Panc1 (cell line): ENCODE data around the gene ZCCHC24. TPM values are rescaled to one million over a fixed set of nuclear protein-coding genes. Genes with fewer than 3 reads are reported as not detected.

ENCODE experiments used
- ATAC-seq: fragments of 200-7000 bp; cut with Tn5 transposase; 2 replicates; pipeline ENCODE4 v1.9.1; 2020; ENCODE audit warnings: mild to moderate bottlenecking, moderate library complexity
- BruUV-seq: library from RNA; stranded (reverse); fragments of 400-500 nt; replicated peaks from 2 replicates; lab custom pipeline; 2021; lab: Mats Ljungman, UMichigan
- CTCF ChIA-PET: fragments of 300-600 bp; sonication (Branson Sonifier 250); formaldehyde crosslinking; loops from one replicate; lab custom pipeline; 2022; ENCODE audit warnings: antibody characterized with exemption; lab: Charles Lee
- POLR2A ChIA-PET: fragments of 300-600 bp; sonication (Branson Sonifier 250); formaldehyde crosslinking; loops from one replicate; lab custom pipeline; 2022; ENCODE audit warnings: antibody characterized with exemption; lab: Charles Lee
- DNase-seq: peaks from one replicate; pipeline ENCODE4 v3.0.0-alpha.2; 2010; ENCODE audit warnings: low read depth, low spot score
- H3K27ac ChIP-seq: 2 replicates; pipeline ENCODE4 v1.5.1; 2011; ENCODE audit warnings: mild to moderate bottlenecking, low read length, inconsistent platforms
- H3K27me3 ChIP-seq: fragments of 200-500 bp; sonication (Bioruptor generic); 2 replicates; pipeline ENCODE4 v1.6.0; 2014; ENCODE audit warnings: low read length, inconsistent platforms; ENCODE audit not compliant: control insufficient read depth, insufficient read depth
- H3K36me3 ChIP-seq: fragments of 200-500 bp; sonication (Bioruptor generic); 2 replicates; pipeline ENCODE4 v1.5.1; 2014; ENCODE audit warnings: inconsistent platforms, mild to moderate bottlenecking, low read length, moderate library complexity; ENCODE audit not compliant: control insufficient read depth, insufficient read depth
- H3K4me1 ChIP-seq: 2 replicates; pipeline ENCODE4 v1.5.1; 2011; ENCODE audit warnings: inconsistent platforms, mild to moderate bottlenecking, low read length, moderate library complexity; ENCODE audit not compliant: control insufficient read depth, insufficient read depth
- H3K4me3 ChIP-seq, 2 experiments: 2 replicates each; pipeline ENCODE4 v1.5.1; 2011 to 2012; ENCODE audit warnings: low read depth in 2 of 2, low read length in 2 of 2, mild to moderate bottlenecking in 2 of 2, inconsistent platforms in 1 of 2, moderate library complexity in 1 of 2
- H3K9me3 ChIP-seq: fragments of 200-500 bp; sonication (Bioruptor generic); 2 replicates; pipeline ENCODE4 v1.5.1; 2014; ENCODE audit warnings: low read depth, mild to moderate bottlenecking, inconsistent platforms, low read length, moderate library complexity; ENCODE audit not compliant: control insufficient read depth, insufficient read depth
- POLR2AphosphoS5 ChIP-seq: IDR thresholded peaks from 2 replicates; pipeline ENCODE4 v1.6.1; 2012; ENCODE audit warnings: mild to moderate bottlenecking, low read depth, low read length, moderate library complexity
- REST ChIP-seq, 2 experiments: IDR thresholded peaks; 2 replicates each; pipeline ENCODE4 v1.6.1; 2011 to 2012; ENCODE audit warnings: low read depth in 2 of 2, control low read depth in 1 of 2, low read length in 1 of 2, mild to moderate bottlenecking in 1 of 2, moderate library complexity in 1 of 2; ENCODE audit not compliant: insufficient read depth in 1 of 2
- SIN3A ChIP-seq: IDR thresholded peaks from 2 replicates; pipeline ENCODE4 v1.6.1; 2012; ENCODE audit warnings: low read depth, mild to moderate bottlenecking, low read length, moderate library complexity, borderline replicate concordance; ENCODE audit not compliant: insufficient read depth
- TCF7L2 ChIP-seq: IDR thresholded peaks from 2 replicates; pipeline ENCODE4 v1.6.1; 2011; ENCODE audit warnings: mild to moderate bottlenecking, low read depth, low read length, inconsistent platforms
- in situ Hi-C: cut with HindIII; loops from 2 replicates; pipeline ENCODE4 v1.10.0; 2016; ENCODE audit warnings: low sequenced_read_pairs, low pct_unique_long_range_greater_than_20kb
- intact Hi-C: fragments of 100-400 bp; cut with micrococcal nuclease; formaldehyde crosslinking; loops from one replicate; pipeline ENCODE4 v1.10.0; 2022; ENCODE audit not compliant: unreplicated experiment
- total RNA-seq: library from RNA; stranded (reverse); gene quantifications from one replicate; pipeline ENCODE4 v1.2.1, GENCODE V29; 2021; ENCODE audit not compliant: unreplicated experiment
- TF ChIP-seq, protein P1 (sequence below): fragments of 450-650 bp; IDR thresholded peaks from 2 replicates; pipeline ENCODE4 v1.5.1; 2017; ENCODE audit warnings: mild to moderate bottlenecking

ZCCHC24 gene
- total RNA-seq, 1 experiment from 2014 or later = 7.8 TPM

DNA sequence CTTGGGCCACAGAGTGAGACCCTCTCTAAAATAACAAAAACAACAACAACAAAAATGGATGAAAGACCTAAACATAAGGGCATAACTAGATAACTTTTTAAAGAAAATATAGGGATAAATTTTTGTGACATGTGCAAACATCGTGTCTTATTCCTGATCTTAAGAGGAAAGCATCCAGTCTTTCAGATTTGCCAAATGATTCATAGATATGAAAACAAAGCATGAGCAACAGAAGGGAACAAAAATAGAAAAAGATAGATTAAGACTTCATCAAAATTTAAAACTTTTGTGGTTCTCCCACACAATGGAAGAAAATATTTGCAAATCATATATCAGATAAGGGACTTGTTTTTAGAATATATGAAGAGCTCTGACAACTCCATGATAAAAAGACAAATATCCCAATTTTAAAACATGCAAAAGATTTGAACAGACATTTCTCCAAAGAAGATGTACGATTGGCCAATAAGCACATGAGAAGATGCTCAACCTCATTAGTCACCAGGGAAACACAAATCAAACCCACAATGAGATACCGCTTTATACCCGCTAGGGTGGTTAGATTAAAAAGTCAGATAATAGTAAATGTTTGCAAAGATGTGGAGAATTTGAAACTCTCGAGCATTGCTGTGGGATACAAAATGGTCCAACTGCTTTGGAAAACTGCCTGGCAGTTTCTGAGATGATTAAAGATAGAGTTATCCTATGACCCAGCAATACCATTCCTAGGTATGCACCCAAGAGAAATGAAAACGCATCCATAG, 77.8 kb downstream of the ZCCHC24 start:
- ChIA-PET POLR2A (no interaction called here), CTCF (no interaction called here)
- Histone ChIP-seq H3K9me3 (peaks cover 3% of the 10 kb centered on the region; the same call in 1 of the 2 replicates), H3K36me3 (no peaks in the 10 kb centered on the region), H3K27me3 (peaks cover 19% of the 10 kb centered on the region; the same call in 1 of the 2 replicates), H3K27ac (no peak overlapping the region), H3K4me3 (no peak overlapping the region), H3K4me1 (no peaks in the 10 kb centered on the region)
- no TSS peak for BruUV-seq
- intact Hi-C loops = no loop called here
- DNase-seq = no peak
- TF ChIP-seq SIN3A = no peak
- no peak for TF ChIP-seq TCF7L2
- TF ChIP-seq, protein P1, sequence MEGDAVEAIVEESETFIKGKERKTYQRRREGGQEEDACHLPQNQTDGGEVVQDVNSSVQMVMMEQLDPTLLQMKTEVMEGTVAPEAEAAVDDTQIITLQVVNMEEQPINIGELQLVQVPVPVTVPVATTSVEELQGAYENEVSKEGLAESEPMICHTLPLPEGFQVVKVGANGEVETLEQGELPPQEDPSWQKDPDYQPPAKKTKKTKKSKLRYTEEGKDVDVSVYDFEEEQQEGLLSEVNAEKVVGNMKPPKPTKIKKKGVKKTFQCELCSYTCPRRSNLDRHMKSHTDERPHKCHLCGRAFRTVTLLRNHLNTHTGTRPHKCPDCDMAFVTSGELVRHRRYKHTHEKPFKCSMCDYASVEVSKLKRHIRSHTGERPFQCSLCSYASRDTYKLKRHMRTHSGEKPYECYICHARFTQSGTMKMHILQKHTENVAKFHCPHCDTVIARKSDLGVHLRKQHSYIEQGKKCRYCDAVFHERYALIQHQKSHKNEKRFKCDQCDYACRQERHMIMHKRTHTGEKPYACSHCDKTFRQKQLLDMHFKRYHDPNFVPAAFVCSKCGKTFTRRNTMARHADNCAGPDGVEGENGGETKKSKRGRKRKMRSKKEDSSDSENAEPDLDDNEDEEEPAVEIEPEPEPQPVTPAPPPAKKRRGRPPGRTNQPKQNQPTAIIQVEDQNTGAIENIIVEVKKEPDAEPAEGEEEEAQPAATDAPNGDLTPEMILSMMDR = no peak
- no peak for TF ChIP-seq POLR2AphosphoS5
- no peak for ATAC-seq
- in situ Hi-C loops = no loop called here

- peaks cover 11% of the 10 kb centered on the region; the same call in 1 of the 2 replicates for H3K27me3 ChIP-seq
- ChIA-PET CTCF (no interaction called here), POLR2A (no interaction called here)
- no peak overlapping the region for H3K27ac ChIP-seq
- no peaks in the 10 kb centered on the region for H3K4me1 ChIP-seq
- TF ChIP-seq REST (IDR thresholded peaks at IDR 0.05; ENCODE audit: insufficient read depth in 1 of 2, low read depth in 2 of 2, low read length in 1 of 2) (no peak), SIN3A (no peak), POLR2AphosphoS5 (no peak), TCF7L2 (no peak)
- TF ChIP-seq, protein P1 = no peak
- no peaks in the 10 kb centered on the region for H3K36me3 ChIP-seq
- H3K9me3 ChIP-seq = no peaks in the 10 kb centered on the region
- no peak overlapping the region for H3K4me3 ChIP-seq
- DNase-seq = no peak
- no TSS peak for BruUV-seq
- in situ Hi-C loops = no loop called here
- intact Hi-C loops = no loop called here
- ATAC-seq = no peak
Observed at GRCh38 chr10:79361726-79362397, 83.6 kb downstream of the ZCCHC24 start.
